ENCODE measurements around the gene CHCHD6.

Gene CHCHD6

DNA sequence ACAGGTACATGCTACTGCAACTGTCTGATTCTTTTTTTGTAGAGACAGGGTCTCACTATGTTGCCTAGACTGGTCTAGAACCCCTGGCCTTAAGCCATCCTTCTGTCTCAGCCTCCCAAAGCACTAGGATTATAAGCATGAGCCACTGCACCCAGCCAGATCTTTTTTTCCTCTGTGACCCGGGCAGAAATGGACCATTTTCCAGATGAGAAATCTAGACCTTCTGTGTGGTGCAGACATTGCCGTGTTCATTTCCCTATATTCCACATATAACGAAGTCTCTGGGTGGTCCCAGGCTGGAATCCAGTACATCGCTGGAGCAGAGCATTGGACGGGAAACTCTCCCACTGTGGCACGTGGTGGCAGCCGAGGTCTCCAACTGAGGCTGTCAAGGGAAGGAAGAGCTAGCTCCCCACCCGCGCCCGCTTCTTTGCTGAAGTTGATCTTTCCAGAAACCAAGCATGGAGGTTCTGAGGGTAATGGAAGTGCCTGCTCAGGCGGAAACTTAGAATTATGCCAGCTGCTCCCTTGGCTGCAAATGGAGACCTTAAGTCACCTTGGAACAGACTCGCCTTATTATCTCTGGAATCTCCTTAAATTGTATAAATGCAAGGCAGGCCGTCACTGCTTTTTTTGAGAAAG lies 26.1 kb upstream of the CHCHD6 start:
- H3K9ac ChIP-seq (ENCODE audit: low read length) = no peak overlapping the region
- peaks cover 4% of the 10 kb centered on the region for H3K4me1 ChIP-seq (ENCODE audit: control insufficient read depth, insufficient read depth, low read length)
- H3K9me3 ChIP-seq (ENCODE audit: control insufficient read depth, low read length) = no peaks in the 10 kb centered on the region
- H3K4me3 ChIP-seq (ENCODE audit: low read length) = no peak overlapping the region
- H3K27me3 ChIP-seq (ENCODE audit: control insufficient read depth, insufficient read depth, low read length) = peaks cover 16% of the 10 kb centered on the region
- H3K36me3 ChIP-seq (ENCODE audit: control insufficient read depth, insufficient read depth, low read length) = no peaks in the 10 kb centered on the region

DNA sequence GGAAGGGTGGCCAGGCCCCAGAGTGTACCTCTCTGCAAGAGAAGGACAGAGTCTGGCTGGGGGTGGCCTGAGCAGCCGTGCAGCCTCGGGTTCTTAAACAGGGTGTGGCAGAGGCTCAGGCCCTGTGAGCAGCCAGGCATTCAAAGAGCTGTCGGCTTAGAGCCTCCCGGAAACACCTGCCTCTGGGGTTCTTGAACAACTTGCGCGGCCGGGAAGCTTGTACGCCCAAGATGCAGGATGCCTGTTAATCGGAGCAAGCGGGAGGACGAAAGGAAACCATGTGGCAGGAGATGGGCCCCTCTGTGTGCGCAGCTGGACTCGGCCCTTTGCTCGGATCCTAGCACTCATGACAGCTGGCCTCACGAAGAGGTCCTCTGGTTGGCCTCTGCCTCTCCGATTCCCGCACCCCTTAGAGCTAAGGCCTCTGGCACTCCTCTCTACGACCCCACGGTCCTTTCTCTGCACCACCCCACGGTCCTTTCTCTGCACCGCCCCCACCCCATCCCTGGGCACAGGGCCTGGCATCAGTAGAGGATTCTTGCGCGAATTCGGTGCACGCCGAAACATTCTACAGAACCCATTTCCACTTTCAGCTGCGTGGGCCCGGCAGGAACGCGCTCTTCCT lies 25.2 kb upstream of the CHCHD6 start:
- Histone ChIP-seq H3K36me3 (ENCODE audit: control insufficient read depth, insufficient read depth, low read length) (no peaks in the 10 kb centered on the region), H3K4me3 (ENCODE audit: low read length) (no peak overlapping the region), H3K27me3 (ENCODE audit: control insufficient read depth, insufficient read depth, low read length) (peaks cover 16% of the 10 kb centered on the region), H3K9ac (ENCODE audit: low read length) (no peak overlapping the region), H3K9me3 (ENCODE audit: control insufficient read depth, low read length) (no peaks in the 10 kb centered on the region), H3K4me1 (ENCODE audit: control insufficient read depth, insufficient read depth, low read length) (peaks cover 4% of the 10 kb centered on the region)

DNA sequence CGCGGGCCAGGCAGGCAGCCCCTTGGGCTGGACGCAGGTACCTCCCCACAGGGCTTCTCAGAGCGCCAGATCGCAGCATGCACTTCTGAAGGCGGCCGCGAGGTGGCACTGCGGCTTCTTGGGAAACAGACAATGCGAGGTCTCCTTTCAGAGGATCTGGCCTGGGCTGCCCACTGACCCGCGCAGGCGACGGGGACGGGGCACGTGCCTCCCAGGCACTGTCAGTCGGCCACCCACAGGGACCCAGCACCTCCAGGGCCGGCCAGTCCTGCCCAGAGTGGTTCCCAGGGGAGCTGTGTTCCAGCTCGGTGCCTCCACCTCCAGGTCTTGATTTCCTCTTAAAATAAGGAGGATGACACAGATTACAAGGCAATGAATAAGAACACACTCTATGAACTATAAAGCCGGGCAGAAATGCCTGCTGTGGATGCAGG lies 24.7 kb upstream of the CHCHD6 start:
- Histone ChIP-seq H3K9ac (ENCODE audit: low read length) (no peak overlapping the region), H3K9me3 (ENCODE audit: control insufficient read depth, low read length) (no peaks in the 10 kb centered on the region), H3K4me3 (ENCODE audit: low read length) (no peak overlapping the region), H3K4me1 (ENCODE audit: control insufficient read depth, insufficient read depth, low read length) (peaks cover 4% of the 10 kb centered on the region), H3K27me3 (ENCODE audit: control insufficient read depth, insufficient read depth, low read length) (peaks cover 16% of the 10 kb centered on the region), H3K36me3 (ENCODE audit: control insufficient read depth, insufficient read depth, low read length) (no peaks in the 10 kb centered on the region)

DNA sequence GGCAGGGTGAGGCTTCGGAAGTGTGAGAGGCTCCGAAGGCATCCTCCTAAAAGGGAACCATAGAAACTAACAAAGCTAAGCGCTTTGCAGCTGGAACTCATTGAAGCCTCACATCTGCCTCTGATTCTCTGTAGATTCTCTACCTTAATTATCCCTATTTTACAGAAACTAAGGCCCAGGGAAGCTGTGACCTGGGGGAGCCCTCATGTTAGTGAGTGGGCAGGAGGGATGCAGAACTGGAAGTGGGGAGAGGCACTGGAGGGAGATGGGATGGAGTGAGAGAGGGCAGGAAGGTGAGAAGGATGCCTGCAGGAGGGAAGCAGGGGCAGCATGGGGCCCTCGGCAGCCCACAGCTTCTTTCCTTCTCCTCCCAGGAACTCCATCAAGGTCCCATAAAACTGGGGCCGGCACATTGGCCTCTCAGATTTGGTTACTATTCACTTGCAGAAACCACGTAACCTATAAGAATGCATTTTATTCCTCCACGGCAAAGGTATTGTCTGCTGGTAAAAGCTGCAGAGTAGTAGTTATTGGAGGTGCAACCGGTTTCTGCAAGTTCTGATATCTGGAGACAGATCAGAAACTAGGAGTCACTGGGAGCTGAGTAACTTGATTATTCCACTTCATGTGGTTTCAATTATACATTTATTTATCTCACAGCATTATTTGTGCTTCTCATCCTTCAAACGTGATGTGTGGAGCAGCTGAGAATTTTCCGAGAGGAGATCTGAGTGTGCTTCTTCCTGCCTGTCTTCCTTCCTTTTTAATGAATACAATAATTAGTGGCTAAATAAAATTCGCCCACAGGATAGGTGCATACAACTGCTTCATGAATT lies 24.0 kb upstream of the CHCHD6 start:
- no peak overlapping the region for H3K9ac ChIP-seq (ENCODE audit: low read length)
- H3K9me3 ChIP-seq (ENCODE audit: control insufficient read depth, low read length) = no peaks in the 10 kb centered on the region

DNA sequence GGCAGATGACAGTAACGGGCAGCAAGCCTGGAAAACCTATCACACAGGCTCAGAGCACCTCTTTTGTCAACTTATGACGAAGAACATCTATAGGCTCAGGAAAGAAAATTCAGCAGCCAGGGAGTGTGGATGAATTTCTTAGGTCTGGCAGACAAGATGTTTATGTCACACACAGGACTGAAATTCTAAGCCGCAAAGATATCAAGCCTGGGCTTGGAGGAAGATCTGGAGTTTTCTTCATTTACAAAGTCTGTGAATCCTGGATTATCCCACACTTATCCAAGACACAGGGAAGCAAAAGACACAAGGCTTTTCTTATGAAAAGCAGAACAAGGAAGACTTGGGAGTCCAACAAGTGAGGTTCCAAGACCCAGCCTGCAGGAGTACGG lies 23.4 kb upstream of the CHCHD6 start:
- no peak overlapping the region for H3K9ac ChIP-seq (ENCODE audit: low read length)

More for the DNA sequence above, 24.0 kb upstream of the CHCHD6 start:
- Histone ChIP-seq H3K36me3 (ENCODE audit: control insufficient read depth, insufficient read depth, low read length) (no peaks in the 10 kb centered on the region), H3K4me1 (ENCODE audit: control insufficient read depth, insufficient read depth, low read length) (peaks cover 4% of the 10 kb centered on the region), H3K4me3 (ENCODE audit: low read length) (no peak overlapping the region), H3K27me3 (ENCODE audit: control insufficient read depth, insufficient read depth, low read length) (peaks cover 16% of the 10 kb centered on the region)

DNA sequence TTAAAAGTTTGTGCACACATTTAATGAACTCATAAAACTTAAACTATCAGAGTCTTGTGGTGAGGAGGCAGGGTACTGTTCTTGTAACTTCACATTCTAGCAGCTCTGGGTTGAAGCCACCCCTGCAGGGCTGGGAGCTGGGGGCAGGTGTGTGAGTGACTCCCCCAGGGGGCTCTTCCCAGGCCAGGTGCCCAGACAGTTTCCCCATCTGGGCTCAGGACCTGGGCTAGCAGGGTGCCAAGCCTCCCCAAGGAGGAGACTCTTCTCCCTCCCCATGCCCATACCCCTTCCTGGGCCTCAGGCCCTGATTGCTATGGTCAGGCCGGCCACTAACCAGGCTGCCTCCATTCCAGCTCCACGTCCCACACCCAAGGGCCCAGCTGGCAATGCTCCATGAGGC lies 22.0 kb upstream of the CHCHD6 start:
- no peak overlapping the region for H3K4me3 ChIP-seq (ENCODE audit: low read length)
- H3K27me3 ChIP-seq (ENCODE audit: control insufficient read depth, insufficient read depth, low read length) = peaks cover 16% of the 10 kb centered on the region
- no peaks in the 10 kb centered on the region for H3K9me3 ChIP-seq (ENCODE audit: control insufficient read depth, low read length)
- no peaks in the 10 kb centered on the region for H3K36me3 ChIP-seq (ENCODE audit: control insufficient read depth, insufficient read depth, low read length)
- peaks cover 4% of the 10 kb centered on the region for H3K4me1 ChIP-seq (ENCODE audit: control insufficient read depth, insufficient read depth, low read length)
- no peak overlapping the region for H3K9ac ChIP-seq (ENCODE audit: low read length)

More for the DNA sequence above, 23.4 kb upstream of the CHCHD6 start:
- no peaks in the 10 kb centered on the region for H3K36me3 ChIP-seq (ENCODE audit: control insufficient read depth, insufficient read depth, low read length)
- no peaks in the 10 kb centered on the region for H3K9me3 ChIP-seq (ENCODE audit: control insufficient read depth, low read length)
- H3K4me3 ChIP-seq (ENCODE audit: low read length) = no peak overlapping the region
- H3K27me3 ChIP-seq (ENCODE audit: control insufficient read depth, insufficient read depth, low read length) = peaks cover 16% of the 10 kb centered on the region
- H3K4me1 ChIP-seq (ENCODE audit: control insufficient read depth, insufficient read depth, low read length) = peaks cover 4% of the 10 kb centered on the region

DNA sequence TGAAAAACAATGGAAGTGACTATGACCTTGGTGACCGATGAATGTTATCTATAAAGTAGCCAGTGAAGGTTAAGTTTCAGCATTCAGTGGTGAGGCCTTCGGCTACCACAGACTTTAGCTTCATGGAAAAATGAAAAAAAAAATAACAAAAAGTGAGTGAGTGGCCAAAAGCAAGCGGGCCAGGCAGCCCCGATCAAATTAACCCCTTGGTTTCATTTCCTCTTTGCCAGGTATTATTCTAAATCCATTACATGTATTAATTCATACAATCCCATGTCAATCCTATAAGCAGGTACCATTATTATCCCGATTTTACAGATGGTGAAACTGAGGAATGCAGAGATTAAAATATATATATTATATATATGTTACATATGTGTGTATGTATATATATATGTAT lies 21.0 kb upstream of the CHCHD6 start:
- Histone ChIP-seq H3K4me3 (ENCODE audit: low read length) (no peak overlapping the region), H3K4me1 (ENCODE audit: control insufficient read depth, insufficient read depth, low read length) (peaks cover 4% of the 10 kb centered on the region), H3K36me3 (ENCODE audit: control insufficient read depth, insufficient read depth, low read length) (no peaks in the 10 kb centered on the region), H3K9me3 (ENCODE audit: control insufficient read depth, low read length) (no peaks in the 10 kb centered on the region), H3K9ac (ENCODE audit: low read length) (no peak overlapping the region), H3K27me3 (ENCODE audit: control insufficient read depth, insufficient read depth, low read length) (peaks cover 16% of the 10 kb centered on the region)

DNA sequence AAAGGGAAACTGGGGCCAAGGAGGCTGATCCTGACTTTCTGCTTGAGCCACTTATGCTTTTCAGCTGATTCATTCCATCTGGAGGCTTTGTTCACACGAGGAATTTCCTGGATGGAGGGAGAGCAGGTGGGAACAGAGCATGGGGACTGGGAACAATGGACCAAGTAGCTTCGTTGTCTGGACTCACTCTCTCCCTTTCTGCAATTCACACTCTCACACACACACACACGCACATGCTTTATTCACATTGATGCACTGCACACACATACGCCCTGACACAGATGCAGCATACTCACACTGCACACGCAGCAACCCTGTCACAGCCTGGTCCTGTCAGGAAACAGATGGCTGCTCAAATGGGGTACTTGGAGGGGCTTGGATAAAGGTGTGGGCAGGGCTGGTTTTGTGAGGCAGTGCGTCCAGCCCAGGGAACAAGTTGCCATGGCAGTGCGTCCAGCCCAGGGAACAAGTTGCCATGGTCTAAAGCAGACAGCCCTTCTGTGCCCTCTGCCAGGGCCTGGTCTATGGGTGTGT lies 19.8 kb upstream of the CHCHD6 start:
- Histone ChIP-seq H3K27me3 (ENCODE audit: control insufficient read depth, insufficient read depth, low read length) (peaks cover 6% of the 10 kb centered on the region), H3K4me1 (ENCODE audit: control insufficient read depth, insufficient read depth, low read length) (no peaks in the 10 kb centered on the region), H3K4me3 (ENCODE audit: low read length) (no peak overlapping the region), H3K9ac (ENCODE audit: low read length) (no peak overlapping the region), H3K9me3 (ENCODE audit: control insufficient read depth, low read length) (no peaks in the 10 kb centered on the region), H3K36me3 (ENCODE audit: control insufficient read depth, insufficient read depth, low read length) (no peaks in the 10 kb centered on the region)

DNA sequence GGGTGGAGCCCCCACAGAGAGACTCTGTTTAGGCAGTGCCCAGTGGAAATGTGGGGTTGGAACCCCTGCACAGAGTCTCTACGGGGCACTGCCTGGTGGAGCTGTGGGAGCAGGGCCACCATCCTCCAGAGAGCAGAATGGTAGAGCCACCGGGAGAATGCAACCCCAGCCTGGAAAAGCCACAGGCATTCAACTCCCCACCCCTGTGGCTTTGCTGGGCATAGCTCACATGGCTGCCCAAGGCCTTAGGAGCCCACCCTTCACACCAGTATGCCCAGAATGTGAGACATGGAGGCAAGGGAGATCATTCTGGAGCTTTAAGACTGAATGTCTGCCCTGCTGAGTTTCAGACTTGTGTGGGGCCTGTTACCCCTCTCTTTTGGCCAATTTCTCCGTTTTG lies 19.0 kb upstream of the CHCHD6 start:
- Histone ChIP-seq H3K9ac (ENCODE audit: low read length) (no peak overlapping the region), H3K4me3 (ENCODE audit: low read length) (no peak overlapping the region), H3K9me3 (ENCODE audit: control insufficient read depth, low read length) (no peaks in the 10 kb centered on the region), H3K36me3 (ENCODE audit: control insufficient read depth, insufficient read depth, low read length) (no peaks in the 10 kb centered on the region), H3K27me3 (ENCODE audit: control insufficient read depth, insufficient read depth, low read length) (no peaks in the 10 kb centered on the region), H3K4me1 (ENCODE audit: control insufficient read depth, insufficient read depth, low read length) (no peaks in the 10 kb centered on the region)

DNA sequence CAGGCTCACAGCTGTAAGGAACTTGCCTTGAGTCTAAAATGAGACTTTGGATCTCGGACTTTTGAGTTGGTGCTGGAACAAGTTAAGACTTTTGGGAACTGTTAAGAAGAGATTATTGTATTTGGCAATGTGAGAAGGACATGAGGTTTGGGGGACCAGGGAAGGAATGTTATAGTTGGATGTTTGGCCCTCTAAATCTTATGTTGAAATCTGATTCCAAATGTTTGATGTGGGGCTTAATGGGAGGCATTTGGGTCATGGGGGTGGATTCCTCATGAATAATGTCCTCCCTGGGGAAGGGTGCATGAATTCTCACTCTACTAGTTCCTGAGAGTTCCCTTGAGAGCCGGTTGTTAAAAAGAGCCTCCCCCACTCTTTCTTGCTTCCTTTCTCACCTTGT lies 18.5 kb upstream of the CHCHD6 start:
- Histone ChIP-seq H3K4me3 (ENCODE audit: low read length) (no peak overlapping the region), H3K27me3 (ENCODE audit: control insufficient read depth, insufficient read depth, low read length) (no peaks in the 10 kb centered on the region)

DNA sequence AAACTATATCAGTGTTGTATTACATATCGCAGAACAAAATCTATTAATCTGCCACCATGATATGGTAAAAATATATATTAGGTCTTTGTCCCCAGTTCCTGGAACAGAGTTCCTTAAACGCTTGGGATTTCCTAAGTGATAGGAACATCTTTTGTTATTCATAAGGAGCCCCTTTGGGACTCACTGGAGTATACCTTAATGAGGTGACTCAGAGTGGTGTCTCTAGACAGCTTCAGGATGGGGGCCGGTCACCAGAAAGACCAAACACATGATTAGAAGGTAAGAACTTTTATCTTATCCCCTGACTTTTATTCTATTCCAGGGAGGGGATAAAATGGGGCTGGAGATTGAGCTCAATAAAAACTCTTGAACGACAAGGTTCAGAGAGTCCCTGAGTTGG lies 12.3 kb upstream of the CHCHD6 start:
- peaks cover 5% of the 10 kb centered on the region for H3K27me3 ChIP-seq (ENCODE audit: control insufficient read depth, insufficient read depth, low read length)
- no peaks in the 10 kb centered on the region for H3K4me1 ChIP-seq (ENCODE audit: control insufficient read depth, insufficient read depth, low read length)
- no peak overlapping the region for H3K9ac ChIP-seq (ENCODE audit: low read length)
- no peaks in the 10 kb centered on the region for H3K36me3 ChIP-seq (ENCODE audit: control insufficient read depth, insufficient read depth, low read length)
- H3K9me3 ChIP-seq (ENCODE audit: control insufficient read depth, low read length) = no peaks in the 10 kb centered on the region
- no peak overlapping the region for H3K4me3 ChIP-seq (ENCODE audit: low read length)

More for the DNA sequence above, 18.5 kb upstream of the CHCHD6 start:
- Histone ChIP-seq H3K9ac (ENCODE audit: low read length) (no peak overlapping the region), H3K4me1 (ENCODE audit: control insufficient read depth, insufficient read depth, low read length) (no peaks in the 10 kb centered on the region), H3K36me3 (ENCODE audit: control insufficient read depth, insufficient read depth, low read length) (no peaks in the 10 kb centered on the region), H3K9me3 (ENCODE audit: control insufficient read depth, low read length) (no peaks in the 10 kb centered on the region)

DNA sequence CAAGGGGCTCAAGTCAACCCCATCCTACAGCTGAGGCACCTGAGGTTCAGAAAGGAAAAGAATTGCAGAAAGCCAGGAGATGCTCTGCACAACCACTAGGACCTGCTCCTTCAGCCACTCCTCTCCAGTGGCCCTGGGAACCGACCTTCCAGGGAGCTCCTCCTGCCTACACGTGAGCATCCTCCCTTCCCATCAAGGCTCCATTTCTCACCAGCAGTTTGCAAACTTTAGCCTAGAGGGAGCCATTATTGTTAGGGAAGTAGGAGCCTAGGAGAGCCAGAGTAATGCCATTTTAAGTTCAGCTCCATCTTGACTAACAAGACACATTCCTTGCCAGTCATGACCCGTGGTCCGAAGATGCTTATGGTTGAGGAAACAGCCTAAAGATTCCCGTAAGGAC lies 11.2 kb upstream of the CHCHD6 start:
- H3K4me3 ChIP-seq (ENCODE audit: low read length) = no peak overlapping the region
- peaks cover 5% of the 10 kb centered on the region for H3K27me3 ChIP-seq (ENCODE audit: control insufficient read depth, insufficient read depth, low read length)
- no peaks in the 10 kb centered on the region for H3K4me1 ChIP-seq (ENCODE audit: control insufficient read depth, insufficient read depth, low read length)
- H3K9ac ChIP-seq (ENCODE audit: low read length) = no peak overlapping the region
- H3K9me3 ChIP-seq (ENCODE audit: control insufficient read depth, low read length) = no peaks in the 10 kb centered on the region
- no peaks in the 10 kb centered on the region for H3K36me3 ChIP-seq (ENCODE audit: control insufficient read depth, insufficient read depth, low read length)

Data from mucosa of stomach (tissue), 1 donor.